ENCODE measurements around the gene TTLL9.

Gene TTLL9

DNA sequence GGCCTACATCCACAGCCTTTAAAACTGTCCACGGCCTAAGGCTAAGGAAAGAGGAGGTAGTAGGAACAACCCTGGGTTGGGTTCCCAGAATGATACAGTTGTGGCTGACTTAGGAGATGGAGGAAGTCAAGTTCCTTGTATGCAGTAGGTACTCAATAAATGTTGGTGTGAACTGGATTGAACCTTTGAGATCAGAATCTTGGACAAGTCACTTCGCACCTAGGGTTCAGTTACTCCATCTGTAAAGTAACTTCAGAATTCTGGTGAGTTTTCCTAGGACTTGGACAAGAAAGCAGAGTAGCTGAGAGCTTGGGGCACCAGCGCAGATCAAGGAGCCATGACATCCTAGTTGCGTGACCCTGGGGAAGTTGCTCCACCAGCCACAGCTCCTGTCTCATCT lies 106.6 kb downstream of the TTLL9 start:
- DNase-seq (ENCODE audit: low read depth in 2 of 2), result no peak

DNA sequence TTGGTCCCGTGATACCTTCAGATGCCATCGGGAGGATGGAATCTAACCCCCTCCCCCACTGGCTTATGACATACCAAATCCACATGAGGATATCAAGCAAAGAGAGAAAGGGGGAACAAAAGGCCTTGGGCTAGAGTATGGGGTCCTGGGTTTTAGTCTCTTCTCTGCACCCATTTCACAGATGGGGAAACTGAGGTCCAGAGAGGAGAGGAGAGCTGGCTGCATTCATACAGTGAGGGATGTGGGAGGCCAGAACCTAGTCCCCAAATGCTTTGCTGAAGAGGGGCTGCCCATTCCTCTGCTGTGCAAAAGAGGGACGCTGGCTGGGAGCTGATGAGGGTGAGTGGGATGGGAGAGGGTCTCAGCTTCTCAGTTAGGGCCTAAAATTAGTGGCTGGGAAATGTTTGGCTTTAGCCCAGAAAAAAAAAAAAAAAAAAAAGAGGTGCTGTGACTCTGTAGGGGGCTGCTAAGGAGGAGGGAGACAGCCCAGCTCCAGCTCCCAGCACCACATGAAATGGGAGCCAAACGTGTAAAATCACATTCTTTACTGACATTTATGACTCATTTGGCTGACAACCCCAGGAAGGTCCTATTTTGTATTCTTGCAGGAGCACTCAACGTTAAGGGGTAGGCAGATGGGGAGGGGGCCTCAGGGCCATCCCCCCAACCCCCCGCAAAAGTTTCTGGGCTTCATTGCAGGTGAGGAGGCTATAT lies 109.4 kb downstream of the TTLL9 start:
- no peak for DNase-seq (ENCODE audit: low read depth in 2 of 2)

DNA sequence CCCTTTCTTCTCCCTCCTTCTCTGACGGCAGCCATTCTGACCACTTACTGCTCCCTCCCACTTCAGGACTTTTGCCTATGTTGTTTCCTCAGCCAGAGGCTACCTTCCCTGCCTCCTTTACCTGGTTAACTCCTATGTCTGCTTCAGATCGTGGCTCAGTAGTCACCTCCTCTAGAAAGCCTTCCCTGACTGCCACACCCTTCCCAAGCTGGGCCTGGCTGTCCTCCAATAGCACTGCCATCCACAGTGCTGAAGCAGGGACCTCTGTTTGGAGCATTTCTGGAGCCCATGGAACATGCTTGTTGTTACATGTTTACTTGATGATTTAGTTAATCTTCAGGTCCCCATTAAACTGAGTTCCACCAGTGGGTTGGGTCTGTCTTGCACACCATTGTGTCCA lies 111.3 kb downstream of the TTLL9 start:
- DNase-seq (ENCODE audit: low read depth in 2 of 2), result no peak

DNA sequence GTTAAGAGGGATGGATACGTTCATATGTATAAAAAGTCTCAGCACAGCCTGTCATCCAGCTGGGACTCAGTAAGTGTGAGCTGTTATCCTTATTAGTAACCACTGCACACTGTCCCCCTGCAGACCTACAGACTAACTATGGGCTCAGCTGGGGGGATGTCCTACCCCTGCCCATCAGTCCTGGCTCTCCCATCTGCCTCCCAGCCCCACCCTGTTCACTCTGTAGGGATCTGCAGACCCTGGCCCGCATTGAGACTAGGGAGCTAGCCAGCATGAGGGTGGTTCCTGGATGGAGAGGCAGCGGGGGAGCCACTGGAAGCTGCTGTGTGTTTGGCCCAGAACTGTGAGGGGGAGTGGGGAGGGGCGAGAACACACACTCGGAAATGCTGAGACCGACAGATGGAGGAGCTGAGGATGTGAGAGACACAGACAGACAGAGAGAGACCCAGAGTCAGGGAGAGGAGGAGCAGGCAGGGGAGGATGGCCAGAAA lies 114.6 kb downstream of the TTLL9 start:
- no peak for DNase-seq (ENCODE audit: low read depth in 2 of 2)

DNA sequence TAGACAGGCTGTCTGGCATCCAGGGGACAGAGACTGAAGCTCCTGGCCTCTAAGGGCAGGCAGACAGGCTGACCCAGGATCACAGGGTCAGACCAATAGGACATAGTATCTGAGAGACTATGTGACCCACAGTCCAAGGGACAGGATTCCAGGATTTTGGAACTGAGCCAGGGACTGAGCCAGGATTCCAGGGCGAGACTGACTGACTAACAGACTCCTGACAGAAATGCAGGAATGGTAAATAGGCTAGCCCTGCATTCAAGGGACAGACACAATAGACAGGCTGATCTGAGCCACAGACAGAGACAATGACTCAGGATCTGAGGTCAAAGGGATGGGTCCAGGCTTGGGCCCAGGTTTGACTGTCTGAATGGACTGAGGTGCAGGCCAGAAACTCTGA lies 117.3 kb downstream of the TTLL9 start:
- no peak for DNase-seq (ENCODE audit: low read depth in 2 of 2)

DNA sequence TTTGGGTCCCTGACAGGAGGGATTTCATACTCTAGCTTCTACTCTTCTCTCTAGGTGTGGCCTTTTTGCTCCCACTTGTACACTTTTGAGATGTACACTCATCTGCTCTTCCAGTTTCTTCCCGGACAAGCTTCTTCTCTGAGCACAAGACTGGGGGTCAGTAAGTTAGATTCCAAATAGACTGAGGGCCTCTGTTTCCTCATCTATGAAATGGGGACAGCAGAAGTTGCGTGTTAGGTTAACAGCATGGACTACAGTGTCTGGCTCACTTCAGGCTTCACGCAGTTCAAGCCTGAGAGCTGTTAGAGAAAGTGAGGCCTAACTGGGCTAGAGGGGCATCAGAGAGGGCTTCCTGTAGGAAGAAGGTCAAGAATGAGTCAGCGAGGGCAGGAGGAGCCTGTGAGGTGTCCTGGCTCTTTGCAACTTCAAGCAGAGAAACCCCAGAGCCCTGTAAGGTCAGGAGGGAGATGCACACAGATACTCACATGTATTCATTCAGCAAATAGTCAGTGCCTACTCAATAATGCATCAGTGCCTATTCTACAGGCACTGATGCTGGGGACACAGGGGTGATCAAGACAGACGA lies 118.1 kb downstream of the TTLL9 start:
- DNase-seq (ENCODE audit: low read depth in 2 of 2), result no peak

DNA sequence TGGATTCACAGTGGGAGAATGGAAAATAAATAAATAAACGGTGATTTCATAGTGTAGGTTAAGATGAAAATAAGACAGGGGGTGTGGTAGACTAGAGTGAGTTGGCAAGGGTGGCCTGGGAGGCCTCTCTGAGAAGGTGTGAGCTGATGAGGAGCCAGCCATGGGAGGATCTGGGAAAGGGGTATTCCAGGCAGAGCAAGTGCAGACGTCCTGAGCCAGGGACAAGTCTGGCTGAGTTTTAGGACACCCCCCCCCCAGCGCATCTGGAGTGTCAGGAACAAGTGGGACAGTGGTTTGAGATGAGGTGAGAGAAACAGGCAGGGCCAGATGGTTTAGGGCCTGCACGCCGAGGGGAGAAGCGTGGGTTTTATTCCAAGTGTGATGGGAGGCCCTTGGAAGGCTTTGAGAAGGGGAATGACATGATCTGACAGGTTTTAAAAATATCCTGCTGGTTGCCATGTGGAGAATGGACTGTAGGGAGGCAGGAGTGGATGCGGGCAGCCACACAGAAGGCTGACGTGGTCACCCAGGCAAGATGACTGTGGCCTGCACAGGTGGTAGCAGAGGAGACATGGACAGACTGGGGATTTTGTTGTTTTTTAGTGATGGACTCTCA lies 118.7 kb downstream of the TTLL9 start:
- no peak for DNase-seq (ENCODE audit: low read depth in 2 of 2)

DNA sequence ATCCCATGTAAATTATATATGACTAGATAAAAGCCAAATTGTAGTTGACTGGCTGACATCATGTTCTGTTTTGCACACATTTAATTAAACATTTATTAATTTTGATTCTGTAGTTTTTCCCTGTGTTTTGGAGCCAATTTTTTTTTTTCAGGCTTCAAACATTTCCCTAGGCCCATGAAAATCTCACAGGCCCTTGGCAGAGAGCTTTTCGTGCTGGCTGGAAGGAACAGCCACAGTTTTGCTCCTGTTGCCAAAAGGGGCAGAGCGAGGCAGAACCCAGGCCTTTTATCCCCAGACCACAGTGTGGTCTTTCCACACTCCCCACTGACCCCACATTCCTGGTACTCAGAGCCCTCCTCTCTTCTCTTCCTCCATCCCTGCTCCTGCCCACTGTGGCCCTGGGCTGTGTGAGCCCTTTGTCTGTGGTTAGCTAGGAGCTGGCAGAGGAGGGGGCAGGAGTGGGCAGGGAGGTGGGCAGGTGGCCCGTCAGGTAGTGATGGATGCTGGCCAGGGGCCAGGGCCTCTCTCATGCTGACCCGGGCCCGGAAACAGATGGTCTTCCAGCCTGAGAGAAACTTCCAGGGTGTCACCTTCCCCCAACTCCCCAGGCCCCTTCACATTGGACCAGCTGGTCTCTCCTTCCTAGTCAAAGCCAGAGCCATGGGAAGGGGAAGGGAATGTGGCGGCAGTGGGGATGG lies 120.4 kb downstream of the TTLL9 start:
- no peak for DNase-seq (ENCODE audit: low read depth in 2 of 2)

DNA sequence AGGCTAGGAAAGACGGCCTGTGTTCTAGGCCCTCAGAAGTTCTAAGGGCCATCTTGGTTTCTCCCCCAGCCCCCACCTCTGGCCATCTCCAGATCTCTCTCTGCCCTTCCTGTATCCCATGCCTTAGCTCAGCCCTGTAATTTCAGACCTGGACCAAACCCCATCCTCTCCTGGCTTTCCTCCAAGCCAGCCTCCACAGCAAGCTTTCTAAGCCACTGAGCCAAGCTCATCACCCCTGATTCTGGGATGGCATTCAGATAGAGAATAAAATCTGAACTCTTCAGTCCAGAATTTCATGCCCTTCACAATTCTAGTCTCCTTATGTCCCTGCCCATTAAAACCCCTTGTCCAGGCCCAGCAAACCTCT lies 120.9 kb downstream of the TTLL9 start:
- no peak for DNase-seq (ENCODE audit: low read depth in 2 of 2)

DNA sequence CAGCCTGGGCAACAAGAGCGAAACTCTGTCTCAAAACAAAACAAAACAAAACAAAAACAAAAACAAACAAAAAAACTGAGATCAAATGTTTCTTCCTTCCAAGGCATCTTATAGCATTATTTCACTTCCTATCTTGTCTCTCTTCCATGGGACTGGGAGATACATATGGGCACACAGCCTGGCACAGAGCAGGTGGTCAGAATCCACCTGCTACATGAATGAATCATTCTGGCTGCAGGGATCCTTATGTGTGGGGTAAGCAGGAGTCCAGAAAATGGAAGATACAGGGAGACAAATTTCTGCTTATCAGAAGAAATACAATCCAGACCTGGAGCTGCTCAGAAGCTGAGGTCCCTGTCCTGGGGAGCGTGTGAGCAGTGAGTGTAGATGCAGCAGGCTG lies 121.7 kb downstream of the TTLL9 start:
- DNase-seq (ENCODE audit: low read depth in 2 of 2), result no peak
